A549 (cell line): ENCODE results near the gene KLHDC7B. TPM values are rescaled to one million over a fixed set of nuclear protein-coding genes. Genes with fewer than 3 reads are reported as not detected.

Experiments
- ATAC-seq, 2 experiments: fragments of 200-7000 bp in 1 of 2; fragments of >200 bp in 1 of 2; cut with Nextera tagmentation in 1 of 2; cut with Tn5 transposase in 1 of 2; 3 replicates each; pipeline versions ENCODE4 v1.8.0 to v1.9.1; 2018 to 2020; ENCODE audit warnings: mild to moderate bottlenecking in 1 of 2, moderate library complexity in 1 of 2
- CTCF ChIA-PET: fragments of 300-600 bp; sonication (Branson Sonifier 250); formaldehyde crosslinking; extraction: SDS; loops from one replicate; lab custom pipeline; 2021; ENCODE audit warnings: antibody characterized with exemption, inconsistent platforms; lab: Yijun Ruan, JAX
- POLR2A ChIA-PET: fragments of 350-600 bp; formaldehyde crosslinking; extraction: SDS; loops from one replicate; lab custom pipeline; 2021; ENCODE audit warnings: antibody characterized with exemption, inconsistent platforms; lab: Yijun Ruan, JAX
- DNase-seq, 2 experiments: peaks; one replicate each; pipeline versions ENCODE4 v3.0.0 to v3.0.0-alpha.2; 2011 to 2016; ENCODE audit warnings: low read depth in 1 of 2, low spot score in 1 of 2
- FAIRE-seq: peaks from 2 replicates; lab custom pipeline; 2011; peaks lifted over from hg19 to GRCh38; lab: Jason Lieb, UNC
- H3K27ac ChIP-seq, 2 experiments: fragments of >200 bp; sonication (Bioruptor Twin); formaldehyde crosslinking; 3 replicates each; pipeline ENCODE4 v1.5.1; 2016 to 2017
- H3K4me1 ChIP-seq: fragments of >200 bp; sonication (Bioruptor Twin); formaldehyde crosslinking; 3 replicates; pipeline ENCODE4 v1.6.1; 2016
- H3K4me2 ChIP-seq: fragments of >200 bp; sonication (Bioruptor Twin); formaldehyde crosslinking; 3 replicates; pipeline ENCODE4 v1.6.1; 2016
- H3K4me3 ChIP-seq: fragments of >200 bp; sonication (Bioruptor Twin); formaldehyde crosslinking; 3 replicates; pipeline ENCODE4 v1.5.1; 2016
- H3K9me3 ChIP-seq: fragments of >200 bp; sonication (Bioruptor Twin); formaldehyde crosslinking; 3 replicates; pipeline ENCODE4 v1.6.1; 2016
- BHLHE40 ChIP-seq: IDR thresholded peaks from 2 replicates; pipeline ENCODE4 v1.6.1; 2012; ENCODE audit warnings: low read depth, low read length, inconsistent platforms
- CBX2 ChIP-seq: fragments of 200-600 bp; sonication (generic); IDR thresholded peaks from 2 replicates; pipeline ENCODE4 v1.6.1; 2016; ENCODE audit warnings: low read depth, mild to moderate bottlenecking, borderline replicate concordance
- CEBPB ChIP-seq, 2 experiments: fragments of >200 bp in 1 of 2; sonication (Bioruptor Twin) in 1 of 2; formaldehyde crosslinking in 1 of 2; IDR thresholded peaks; 2 replicates each; pipeline ENCODE4 v1.6.1; 2012 to 2016
- CHD2 ChIP-seq: fragments of 150-350 bp; IDR thresholded peaks from 2 replicates; pipeline ENCODE4 v1.6.1; 2014; ENCODE audit warnings: low read length; ENCODE audit not compliant: partially characterized antibody
- EHMT2 ChIP-seq: fragments of 200-600 bp; sonication (generic); IDR thresholded peaks from 2 replicates; pipeline ENCODE4 v1.6.1; 2016; ENCODE audit warnings: antibody characterized with exemption, low read depth, mild to moderate bottlenecking, moderate library complexity
- ESRRA ChIP-seq: fragments of 150-350 bp; IDR thresholded peaks from 2 replicates; pipeline ENCODE4 v1.6.1; 2014; ENCODE audit warnings: mild to moderate bottlenecking, low read length, borderline replicate concordance
- FOSB ChIP-seq: fragments of 250-450 bp; sonication (Bioruptor Pico); IDR thresholded peaks from 2 replicates; pipeline ENCODE4 v1.5.0; 2020; ENCODE audit warnings: mild to moderate bottlenecking, moderate library complexity
- FOXS1 ChIP-seq: fragments of 250-450 bp; sonication (Bioruptor Pico); IDR thresholded peaks from 2 replicates; pipeline ENCODE4 v1.5.0; 2020; ENCODE audit warnings: mild to moderate bottlenecking, moderate library complexity
- GATA3 ChIP-seq: IDR thresholded peaks from 2 replicates; pipeline ENCODE4 v1.6.1; 2012; ENCODE audit warnings: borderline replicate concordance
- HMGXB4 ChIP-seq: fragments of 250-450 bp; sonication (Bioruptor Pico); IDR thresholded peaks from 2 replicates; pipeline ENCODE4 v1.5.0; 2021; ENCODE audit warnings: mild to moderate bottlenecking, moderate library complexity, borderline replicate concordance
- HOXA7 ChIP-seq: fragments of 250-450 bp; sonication (Bioruptor Pico); IDR thresholded peaks from 2 replicates; pipeline ENCODE4 v1.5.0; 2020; ENCODE audit warnings: mild to moderate bottlenecking, moderate library complexity
- HOXB5 ChIP-seq: fragments of 250-450 bp; sonication (Bioruptor Pico); IDR thresholded peaks from 2 replicates; pipeline ENCODE4 v1.5.0; 2020; ENCODE audit warnings: mild to moderate bottlenecking, moderate library complexity
- JUN ChIP-seq, 2 experiments: fragments of >200 bp; sonication (Bioruptor Twin); formaldehyde crosslinking; IDR thresholded peaks; 2 replicates in 1 of 2; 3 replicates in 1 of 2; pipeline ENCODE4 v1.6.1; 2016 to 2017
- JUNB ChIP-seq: fragments of >200 bp; sonication (Bioruptor Twin); formaldehyde crosslinking; IDR thresholded peaks from 2 replicates; pipeline ENCODE4 v1.6.1; 2016
- KDM1A ChIP-seq: fragments of 200-600 bp; sonication (generic); IDR thresholded peaks from 2 replicates; pipeline ENCODE4 v1.6.1; 2016; ENCODE audit warnings: low read depth, mild to moderate bottlenecking
- MAZ ChIP-seq: fragments of 150-350 bp; IDR thresholded peaks from 2 replicates; pipeline ENCODE4 v1.6.1; 2014; ENCODE audit warnings: antibody characterized with exemption, low read depth, low read length, borderline replicate concordance
- MYC ChIP-seq: IDR thresholded peaks from 2 replicates; pipeline ENCODE4 v1.6.1; 2012; ENCODE audit warnings: mild to moderate bottlenecking, inconsistent platforms, low read length, improper control_type of control experiment, borderline replicate concordance
- NPAS2 ChIP-seq: fragments of 250-450 bp; sonication (Bioruptor Pico); IDR thresholded peaks from 2 replicates; pipeline ENCODE4 v1.8.0; 2022; ENCODE audit warnings: mild to moderate bottlenecking, moderate library complexity, borderline replicate concordance
- PHF8 ChIP-seq: fragments of 200-600 bp; sonication (generic); IDR thresholded peaks from 2 replicates; pipeline ENCODE4 v1.6.1; 2016; ENCODE audit warnings: low read depth, mild to moderate bottlenecking, antibody characterized with exemption, moderate library complexity, borderline replicate concordance
- POLR2AphosphoS2 ChIP-seq: conservative IDR thresholded peaks from 2 replicates; pipeline ENCODE4 v1.6.1; 2012; ENCODE audit warnings: low read length, improper control_type of control experiment, inconsistent platforms
- RCOR1 ChIP-seq: fragments of 150-350 bp; IDR thresholded peaks from 2 replicates; pipeline ENCODE4 v1.6.1; 2014; ENCODE audit warnings: antibody characterized with exemption, low read length, low read depth
- RNF2 ChIP-seq: fragments of 200-600 bp; sonication (generic); IDR thresholded peaks from 2 replicates; pipeline ENCODE4 v1.6.1; 2016; ENCODE audit warnings: low read depth, mild to moderate bottlenecking, antibody characterized with exemption, moderate library complexity, borderline replicate concordance
- SREBF2 ChIP-seq: fragments of 450-650 bp; IDR thresholded peaks from 2 replicates; pipeline ENCODE4 v1.6.1; 2014; ENCODE audit warnings: mild to moderate bottlenecking, moderate library complexity
- ZC3H11A ChIP-seq: fragments of 450-650 bp; IDR thresholded peaks from 2 replicates; pipeline ENCODE4 v1.6.1; 2014; ENCODE audit warnings: antibody characterized with exemption, mild to moderate bottlenecking
- ZFP36 ChIP-seq: fragments of 450-650 bp; IDR thresholded peaks from 2 replicates; pipeline ENCODE4 v1.6.1; 2014; ENCODE audit warnings: borderline replicate concordance; ENCODE audit not compliant: partially characterized antibody
- ZNF302 ChIP-seq: fragments of 250-450 bp; sonication (Bioruptor Pico); IDR thresholded peaks from 2 replicates; pipeline ENCODE4 v1.9.0; 2021; ENCODE audit warnings: inconsistent platforms, mild to moderate bottlenecking, moderate library complexity
- WGBS: methylation state at CpG from one replicate; pipeline ENCODE4 v1.1.6; 2017; ENCODE audit errors: missing lambda C conversion rate; 5-methylcytosine and 5-hydroxymethylcytosine counted together
- polyA plus RNA-seq, 4 experiments: library from polyadenylated mRNA; depleted of rRNA in 3 of 4; stranded (reverse); fragments of >200 nt; fragmentation: RNase III in 1 of 4; extraction: RNeasy Plus Mini Kit Qiagen cat#74134 plus additional on column Dnase treatment in 1 of 4; gene quantifications; 2 replicates in 3 of 4; 3 replicates in 1 of 4; pipeline ENCODE4 v1.2.3, GENCODE V29; 2011 to 2017
- TF ChIP-seq, protein P1 (sequence below): fragments of 200-600 bp; sonication (generic); IDR thresholded peaks from 2 replicates; pipeline ENCODE4 v1.6.1; 2016; ENCODE audit warnings: antibody characterized with exemption, mild to moderate bottlenecking, moderate library complexity
- TF ChIP-seq, protein P2 (sequence below): fragments of 450-650 bp; IDR thresholded peaks from 2 replicates; pipeline ENCODE4 v1.6.1; 2014; ENCODE audit warnings: antibody characterized with exemption

KLHDC7B gene
- polyA plus RNA-seq, 2 of the 4 experiments (the other 2 are of a cell fraction), result 0.09 TPM; not detected in 1

DNA sequence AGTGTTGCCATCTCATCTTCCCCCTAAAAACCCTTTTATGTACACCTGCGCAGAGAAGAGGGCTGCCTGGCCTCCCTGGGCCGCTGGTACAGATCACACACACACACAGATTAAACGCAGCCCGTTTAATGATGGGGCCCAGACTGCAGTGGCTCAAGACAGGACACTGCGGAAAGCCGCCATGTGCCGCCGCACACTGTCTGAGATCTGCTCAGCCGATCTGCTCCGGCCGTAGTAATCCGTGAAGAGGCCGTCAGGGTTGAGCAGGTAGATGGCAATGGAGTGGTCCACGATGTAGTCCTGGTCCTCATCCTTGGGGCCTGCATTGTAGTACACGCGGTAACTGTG is 22.3 kb upstream of the KLHDC7B start:
- CTCF ChIA-PET, result no interaction called here
- TF ChIP-seq HOXB5 (CRISPR knock-in tag) (no peak), MAZ (no peak), ZNF302 (no peak), CHD2 (no peak), KDM1A (no peak), ZFP36 (no peak), NPAS2 (CRISPR knock-in tag) (no peak), FOSB (CRISPR knock-in tag) (no peak), SREBF2 (no peak), BHLHE40 (no peak)
- TF ChIP-seq, protein P1, sequence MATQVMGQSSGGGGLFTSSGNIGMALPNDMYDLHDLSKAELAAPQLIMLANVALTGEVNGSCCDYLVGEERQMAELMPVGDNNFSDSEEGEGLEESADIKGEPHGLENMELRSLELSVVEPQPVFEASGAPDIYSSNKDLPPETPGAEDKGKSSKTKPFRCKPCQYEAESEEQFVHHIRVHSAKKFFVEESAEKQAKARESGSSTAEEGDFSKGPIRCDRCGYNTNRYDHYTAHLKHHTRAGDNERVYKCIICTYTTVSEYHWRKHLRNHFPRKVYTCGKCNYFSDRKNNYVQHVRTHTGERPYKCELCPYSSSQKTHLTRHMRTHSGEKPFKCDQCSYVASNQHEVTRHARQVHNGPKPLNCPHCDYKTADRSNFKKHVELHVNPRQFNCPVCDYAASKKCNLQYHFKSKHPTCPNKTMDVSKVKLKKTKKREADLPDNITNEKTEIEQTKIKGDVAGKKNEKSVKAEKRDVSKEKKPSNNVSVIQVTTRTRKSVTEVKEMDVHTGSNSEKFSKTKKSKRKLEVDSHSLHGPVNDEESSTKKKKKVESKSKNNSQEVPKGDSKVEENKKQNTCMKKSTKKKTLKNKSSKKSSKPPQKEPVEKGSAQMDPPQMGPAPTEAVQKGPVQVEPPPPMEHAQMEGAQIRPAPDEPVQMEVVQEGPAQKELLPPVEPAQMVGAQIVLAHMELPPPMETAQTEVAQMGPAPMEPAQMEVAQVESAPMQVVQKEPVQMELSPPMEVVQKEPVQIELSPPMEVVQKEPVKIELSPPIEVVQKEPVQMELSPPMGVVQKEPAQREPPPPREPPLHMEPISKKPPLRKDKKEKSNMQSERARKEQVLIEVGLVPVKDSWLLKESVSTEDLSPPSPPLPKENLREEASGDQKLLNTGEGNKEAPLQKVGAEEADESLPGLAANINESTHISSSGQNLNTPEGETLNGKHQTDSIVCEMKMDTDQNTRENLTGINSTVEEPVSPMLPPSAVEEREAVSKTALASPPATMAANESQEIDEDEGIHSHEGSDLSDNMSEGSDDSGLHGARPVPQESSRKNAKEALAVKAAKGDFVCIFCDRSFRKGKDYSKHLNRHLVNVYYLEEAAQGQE, result no peak
- no peak for FAIRE-seq

GRCh38 chr22:50523806-50524675 is 21.7 kb upstream of the KLHDC7B start:
- ATAC-seq (no peak), FAIRE-seq (no peak), DNase-seq (no peak)
- Histone ChIP-seq H3K9me3 (no peaks in the 10 kb centered on the region), H3K4me3 (peak overlapping the region; percentile 70), H3K4me1 (peaks cover 14% of the 10 kb centered on the region), H3K27ac (peak overlapping the region; percentile 92 to 99; a peak in 4 of 6 replicates), H3K4me2 (peak overlapping the region; percentile 96)
- ChIA-PET POLR2A (interaction anchor here (2.8 kb wide), 1 partner anchor 16 kb away, joined by 36 read pairs; the partner anchor contains the start of genes LMF2 and NCAPH2), CTCF (interaction anchor here (1.2 to 2.7 kb wide), 6 partner anchors 9 to 97 kb away, joined by 3 to 31 read pairs (median 18); partner anchors contain the start of genes LMF2, NCAPH2 and SYCE3)
- 90% methylated on average over 11 of the region's 25 CpGs for WGBS
- no peak for TF ChIP-seq SREBF2
- TF ChIP-seq JUN (IDR thresholded peaks at IDR 0.05), result no peak
- no peak for TF ChIP-seq HMGXB4 (CRISPR knock-in tag)
- TF ChIP-seq ZC3H11A, result no peak
- no peak for TF ChIP-seq RCOR1
- TF ChIP-seq PHF8, result no peak
- TF ChIP-seq MYC, result no peak
- TF ChIP-seq, protein P2, sequence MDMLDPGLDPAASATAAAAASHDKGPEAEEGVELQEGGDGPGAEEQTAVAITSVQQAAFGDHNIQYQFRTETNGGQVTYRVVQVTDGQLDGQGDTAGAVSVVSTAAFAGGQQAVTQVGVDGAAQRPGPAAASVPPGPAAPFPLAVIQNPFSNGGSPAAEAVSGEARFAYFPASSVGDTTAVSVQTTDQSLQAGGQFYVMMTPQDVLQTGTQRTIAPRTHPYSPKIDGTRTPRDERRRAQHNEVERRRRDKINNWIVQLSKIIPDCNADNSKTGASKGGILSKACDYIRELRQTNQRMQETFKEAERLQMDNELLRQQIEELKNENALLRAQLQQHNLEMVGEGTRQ, result no peak
- TF ChIP-seq MAZ, result no peak
- TF ChIP-seq EHMT2, result no peak
- TF ChIP-seq ESRRA, result no peak
- TF ChIP-seq CEBPB (IDR thresholded peaks at IDR 0.05), result no peak
- no peak for TF ChIP-seq RNF2
- TF ChIP-seq GATA3, result no peak
- no peak for TF ChIP-seq CBX2
- no peak for TF ChIP-seq HOXA7 (CRISPR knock-in tag)
- no peak for TF ChIP-seq JUNB
- TF ChIP-seq POLR2AphosphoS2, result no peak
- TF ChIP-seq FOXS1 (CRISPR knock-in tag), result no peak

More for the DNA sequence above, 22.3 kb upstream of the KLHDC7B start:
- no peak overlapping the region for H3K27ac ChIP-seq
- no peak overlapping the region for H3K4me3 ChIP-seq
- no peak overlapping the region for H3K4me2 ChIP-seq
- H3K4me1 ChIP-seq, result peaks cover 14% of the 10 kb centered on the region
- no peak for ATAC-seq
- WGBS, result no CpG with 5 or more reads among the region's 16 CpGs
- POLR2A ChIA-PET, result no interaction called here
- H3K9me3 ChIP-seq, result no peaks in the 10 kb centered on the region
- DNase-seq, result no peak
